ENCODE data around the gene RBP4. TPM values are rescaled to one million over a fixed set of nuclear protein-coding genes. Genes with fewer than 3 reads are reported as not detected.
A peak's percentile ranks its signal among the peaks of the same experiment; 100 is the strongest.

The RBP4 gene
- total and polyA plus RNA-seq, 9 donors = 0.42 to 6.4 (median 2.0) TPM

- no peak overlapping the region for H3K4me3 ChIP-seq (ENCODE audit: low read length)
- H3K27me3 ChIP-seq (ENCODE audit: control insufficient read depth, insufficient read depth, low read length) = peaks cover 26% of the 10 kb centered on the region
- H3K36me3 ChIP-seq (ENCODE audit: control insufficient read depth, insufficient read depth, low read length) = no peaks in the 10 kb centered on the region
- no peak overlapping the region for H3K27ac ChIP-seq (ENCODE audit: low read length)
- no peak for DNase-seq
- no CpG with 5 or more reads among the region's 5 CpGs for WGBS (ENCODE audit: insufficient coverage)
- peaks cover 8% of the 10 kb centered on the region for H3K4me1 ChIP-seq (ENCODE audit: control insufficient read depth, insufficient read depth, low read length)
- H3K9me3 ChIP-seq (replicated peaks; ENCODE audit: control insufficient read depth, low read depth, low read length) = no peaks in the 10 kb centered on the region
Observed at GRCh38 chr10:93598157-93598556, 2.9 kb downstream of the RBP4 start.

GRCh38 chr10:93597075-93597599, 3.9 kb downstream of the RBP4 start:
- Histone ChIP-seq H3K4me3 (ENCODE audit: low read length) (no peak overlapping the region), H3K9me3 (replicated peaks; ENCODE audit: control insufficient read depth, low read depth, low read length) (no peaks in the 10 kb centered on the region), H3K27ac (ENCODE audit: low read length) (no peak overlapping the region), H3K36me3 (ENCODE audit: control insufficient read depth, insufficient read depth, low read length) (no peaks in the 10 kb centered on the region), H3K4me1 (ENCODE audit: control insufficient read depth, insufficient read depth, low read length) (peaks cover 8% of the 10 kb centered on the region), H3K27me3 (ENCODE audit: control insufficient read depth, insufficient read depth, low read length) (peaks cover 17% of the 10 kb centered on the region)
- no peak for DNase-seq
- 86% methylated on average over 1 of the region's 1 CpG for WGBS (ENCODE audit: insufficient coverage)

GRCh38 chr10:93596539-93596938, 4.5 kb downstream of the RBP4 start:
- WGBS (ENCODE audit: insufficient coverage) = 76% methylated on average over 2 of the region's 4 CpGs
- no peaks in the 10 kb centered on the region for H3K9me3 ChIP-seq (replicated peaks; ENCODE audit: control insufficient read depth, low read depth, low read length)
- H3K4me3 ChIP-seq (ENCODE audit: low read length) = no peak overlapping the region
- DNase-seq = no peak
- H3K27ac ChIP-seq (ENCODE audit: low read length) = no peak overlapping the region
- no peaks in the 10 kb centered on the region for H3K36me3 ChIP-seq (ENCODE audit: control insufficient read depth, insufficient read depth, low read length)
- peaks cover 15% of the 10 kb centered on the region for H3K27me3 ChIP-seq (ENCODE audit: control insufficient read depth, insufficient read depth, low read length)
- H3K4me1 ChIP-seq (ENCODE audit: control insufficient read depth, insufficient read depth, low read length) = peaks cover 8% of the 10 kb centered on the region

GRCh38 chr10:93595378-93596161, 5.5 kb downstream of the RBP4 start:
- peaks cover 10% of the 10 kb centered on the region for H3K27me3 ChIP-seq (ENCODE audit: control insufficient read depth, insufficient read depth, low read length)
- H3K9me3 ChIP-seq (replicated peaks; ENCODE audit: control insufficient read depth, low read depth, low read length) = no peaks in the 10 kb centered on the region
- peak; percentile 17 for DNase-seq
- H3K36me3 ChIP-seq (ENCODE audit: control insufficient read depth, insufficient read depth, low read length) = no peaks in the 10 kb centered on the region
- peaks cover 3% of the 10 kb centered on the region for H3K4me1 ChIP-seq (ENCODE audit: control insufficient read depth, insufficient read depth, low read length)
- H3K27ac ChIP-seq (ENCODE audit: low read length) = no peak overlapping the region
- WGBS (ENCODE audit: insufficient coverage) = 63% methylated on average over 3 of the region's 5 CpGs
- H3K4me3 ChIP-seq (ENCODE audit: low read length) = no peak overlapping the region

GRCh38 chr10:93594518-93594917, 6.5 kb downstream of the RBP4 start:
- 80% methylated on average over 7 of the region's 7 CpGs for WGBS (ENCODE audit: insufficient coverage)
- no peak overlapping the region for H3K4me3 ChIP-seq (ENCODE audit: low read length)
- no peaks in the 10 kb centered on the region for H3K4me1 ChIP-seq (ENCODE audit: control insufficient read depth, insufficient read depth, low read length)
- no peaks in the 10 kb centered on the region for H3K9me3 ChIP-seq (replicated peaks; ENCODE audit: control insufficient read depth, low read depth, low read length)
- no peak for DNase-seq
- H3K27me3 ChIP-seq (ENCODE audit: control insufficient read depth, insufficient read depth, low read length) = no peaks in the 10 kb centered on the region
- H3K27ac ChIP-seq (ENCODE audit: low read length) = no peak overlapping the region
- no peaks in the 10 kb centered on the region for H3K36me3 ChIP-seq (ENCODE audit: control insufficient read depth, insufficient read depth, low read length)

- no peak overlapping the region for H3K27ac ChIP-seq (ENCODE audit: low read length)
- no peaks in the 10 kb centered on the region for H3K36me3 ChIP-seq (ENCODE audit: control insufficient read depth, insufficient read depth, low read length)
- no peaks in the 10 kb centered on the region for H3K27me3 ChIP-seq (ENCODE audit: control insufficient read depth, insufficient read depth, low read length)
- no peak overlapping the region for H3K4me3 ChIP-seq (ENCODE audit: low read length)
- H3K9me3 ChIP-seq (replicated peaks; ENCODE audit: control insufficient read depth, low read depth, low read length) = no peaks in the 10 kb centered on the region
- DNase-seq = no peak
- WGBS (ENCODE audit: insufficient coverage) = 86% methylated on average over 18 of the region's 18 CpGs
- H3K4me1 ChIP-seq (ENCODE audit: control insufficient read depth, insufficient read depth, low read length) = no peaks in the 10 kb centered on the region
Observed at GRCh38 chr10:93593749-93594148, 7.3 kb downstream of the RBP4 start.

- Histone ChIP-seq H3K27me3 (ENCODE audit: control insufficient read depth, insufficient read depth, low read length) (peaks cover 2% of the 10 kb centered on the region), H3K4me1 (ENCODE audit: control insufficient read depth, insufficient read depth, low read length) (no peaks in the 10 kb centered on the region), H3K27ac (ENCODE audit: low read length) (no peak overlapping the region), H3K4me3 (ENCODE audit: low read length) (no peak overlapping the region), H3K9me3 (replicated peaks; ENCODE audit: control insufficient read depth, low read depth, low read length) (no peaks in the 10 kb centered on the region), H3K36me3 (ENCODE audit: control insufficient read depth, insufficient read depth, low read length) (no peaks in the 10 kb centered on the region)
- 100% methylated on average over 1 of the region's 4 CpGs for WGBS (ENCODE audit: insufficient coverage)
- no peak for DNase-seq
Observed at GRCh38 chr10:93593254-93593653, 7.8 kb downstream of the RBP4 start.

- Histone ChIP-seq H3K27ac (ENCODE audit: low read length) (no peak overlapping the region), H3K36me3 (ENCODE audit: control insufficient read depth, insufficient read depth, low read length) (no peaks in the 10 kb centered on the region), H3K9me3 (replicated peaks; ENCODE audit: control insufficient read depth, low read depth, low read length) (no peaks in the 10 kb centered on the region), H3K4me3 (ENCODE audit: low read length) (no peak overlapping the region), H3K27me3 (ENCODE audit: control insufficient read depth, insufficient read depth, low read length) (peaks cover 2% of the 10 kb centered on the region), H3K4me1 (ENCODE audit: control insufficient read depth, insufficient read depth, low read length) (no peaks in the 10 kb centered on the region)
- WGBS (ENCODE audit: insufficient coverage) = 48% methylated on average over 2 of the region's 8 CpGs
- DNase-seq = no peak
Observed at GRCh38 chr10:93591065-93591808, 9.8 kb downstream of the RBP4 start.

GRCh38 chr10:93590638-93591037, 10.4 kb downstream of the RBP4 start:
- WGBS (ENCODE audit: insufficient coverage) = 58% methylated on average over 5 of the region's 7 CpGs
- H3K36me3 ChIP-seq (ENCODE audit: control insufficient read depth, insufficient read depth, low read length) = no peaks in the 10 kb centered on the region
- peaks cover 2% of the 10 kb centered on the region for H3K27me3 ChIP-seq (ENCODE audit: control insufficient read depth, insufficient read depth, low read length)
- H3K27ac ChIP-seq (ENCODE audit: low read length) = no peak overlapping the region
- H3K4me1 ChIP-seq (ENCODE audit: control insufficient read depth, insufficient read depth, low read length) = no peaks in the 10 kb centered on the region
- no peaks in the 10 kb centered on the region for H3K9me3 ChIP-seq (replicated peaks; ENCODE audit: control insufficient read depth, low read depth, low read length)
- no peak for DNase-seq
- H3K4me3 ChIP-seq (ENCODE audit: low read length) = no peak overlapping the region
